PC-3 (cell line): ENCODE data around the gene COL21A1.

ENCODE experiments used
- EZH2phosphoT487 ChIP-seq: fragments of 300-600 bp; sonication (generic); IDR thresholded peaks from 2 replicates; pipeline ENCODE4 v1.6.1; 2018; ENCODE audit warnings: mild to moderate bottlenecking, antibody characterized with exemption, low read length, borderline replicate concordance
- TF ChIP-seq, protein P1 (sequence below): fragments of 300-600 bp; sonication (generic); conservative IDR thresholded peaks from 2 replicates; pipeline ENCODE4 v1.5.1; 2017; ENCODE audit warnings: antibody characterized with exemption, low read depth, mild to moderate bottlenecking, low read length

- TF ChIP-seq, protein P1, sequence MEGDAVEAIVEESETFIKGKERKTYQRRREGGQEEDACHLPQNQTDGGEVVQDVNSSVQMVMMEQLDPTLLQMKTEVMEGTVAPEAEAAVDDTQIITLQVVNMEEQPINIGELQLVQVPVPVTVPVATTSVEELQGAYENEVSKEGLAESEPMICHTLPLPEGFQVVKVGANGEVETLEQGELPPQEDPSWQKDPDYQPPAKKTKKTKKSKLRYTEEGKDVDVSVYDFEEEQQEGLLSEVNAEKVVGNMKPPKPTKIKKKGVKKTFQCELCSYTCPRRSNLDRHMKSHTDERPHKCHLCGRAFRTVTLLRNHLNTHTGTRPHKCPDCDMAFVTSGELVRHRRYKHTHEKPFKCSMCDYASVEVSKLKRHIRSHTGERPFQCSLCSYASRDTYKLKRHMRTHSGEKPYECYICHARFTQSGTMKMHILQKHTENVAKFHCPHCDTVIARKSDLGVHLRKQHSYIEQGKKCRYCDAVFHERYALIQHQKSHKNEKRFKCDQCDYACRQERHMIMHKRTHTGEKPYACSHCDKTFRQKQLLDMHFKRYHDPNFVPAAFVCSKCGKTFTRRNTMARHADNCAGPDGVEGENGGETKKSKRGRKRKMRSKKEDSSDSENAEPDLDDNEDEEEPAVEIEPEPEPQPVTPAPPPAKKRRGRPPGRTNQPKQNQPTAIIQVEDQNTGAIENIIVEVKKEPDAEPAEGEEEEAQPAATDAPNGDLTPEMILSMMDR: no peak
- no peak for TF ChIP-seq EZH2phosphoT487
Observed at GRCh38 chr6:56096946-56097621, 150.3 kb downstream of the COL21A1 start.
